ENCODE data around the gene NUCB1. TPM values are rescaled to one million over a fixed set of nuclear protein-coding genes. Genes with fewer than 3 reads are reported as not detected.
A peak's percentile ranks its signal among the peaks of the same experiment; 100 is the strongest.

The NUCB1 gene
- total and polyA plus RNA-seq, 9 of the 15 experiments (the other 6 are each of a cell fraction or from before 2014, with no cell fraction given), result 3.1 to 153 (median 71.7) TPM

GRCh38 chr19:48872182-48872883 is 27.8 kb upstream of the NUCB1 start, which contains the start of gene PPP1R15A (continued):
- TF ChIP-seq, protein P1, sequence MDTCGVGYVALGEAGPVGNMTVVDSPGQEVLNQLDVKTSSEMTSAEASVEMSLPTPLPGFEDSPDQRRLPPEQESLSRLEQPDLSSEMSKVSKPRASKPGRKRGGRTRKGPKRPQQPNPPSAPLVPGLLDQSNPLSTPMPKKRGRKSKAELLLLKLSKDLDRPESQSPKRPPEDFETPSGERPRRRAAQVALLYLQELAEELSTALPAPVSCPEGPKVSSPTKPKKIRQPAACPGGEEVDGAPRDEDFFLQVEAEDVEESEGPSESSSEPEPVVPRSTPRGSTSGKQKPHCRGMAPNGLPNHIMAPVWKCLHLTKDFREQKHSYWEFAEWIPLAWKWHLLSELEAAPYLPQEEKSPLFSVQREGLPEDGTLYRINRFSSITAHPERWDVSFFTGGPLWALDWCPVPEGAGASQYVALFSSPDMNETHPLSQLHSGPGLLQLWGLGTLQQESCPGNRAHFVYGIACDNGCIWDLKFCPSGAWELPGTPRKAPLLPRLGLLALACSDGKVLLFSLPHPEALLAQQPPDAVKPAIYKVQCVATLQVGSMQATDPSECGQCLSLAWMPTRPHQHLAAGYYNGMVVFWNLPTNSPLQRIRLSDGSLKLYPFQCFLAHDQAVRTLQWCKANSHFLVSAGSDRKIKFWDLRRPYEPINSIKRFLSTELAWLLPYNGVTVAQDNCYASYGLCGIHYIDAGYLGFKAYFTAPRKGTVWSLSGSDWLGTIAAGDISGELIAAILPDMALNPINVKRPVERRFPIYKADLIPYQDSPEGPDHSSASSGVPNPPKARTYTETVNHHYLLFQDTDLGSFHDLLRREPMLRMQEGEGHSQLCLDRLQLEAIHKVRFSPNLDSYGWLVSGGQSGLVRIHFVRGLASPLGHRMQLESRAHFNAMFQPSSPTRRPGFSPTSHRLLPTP (IDR thresholded peaks at IDR 0.05; ENCODE audit: borderline replicate concordance, extremely low read depth, insufficient read length), result no peak
- TF ChIP-seq, protein P2, sequence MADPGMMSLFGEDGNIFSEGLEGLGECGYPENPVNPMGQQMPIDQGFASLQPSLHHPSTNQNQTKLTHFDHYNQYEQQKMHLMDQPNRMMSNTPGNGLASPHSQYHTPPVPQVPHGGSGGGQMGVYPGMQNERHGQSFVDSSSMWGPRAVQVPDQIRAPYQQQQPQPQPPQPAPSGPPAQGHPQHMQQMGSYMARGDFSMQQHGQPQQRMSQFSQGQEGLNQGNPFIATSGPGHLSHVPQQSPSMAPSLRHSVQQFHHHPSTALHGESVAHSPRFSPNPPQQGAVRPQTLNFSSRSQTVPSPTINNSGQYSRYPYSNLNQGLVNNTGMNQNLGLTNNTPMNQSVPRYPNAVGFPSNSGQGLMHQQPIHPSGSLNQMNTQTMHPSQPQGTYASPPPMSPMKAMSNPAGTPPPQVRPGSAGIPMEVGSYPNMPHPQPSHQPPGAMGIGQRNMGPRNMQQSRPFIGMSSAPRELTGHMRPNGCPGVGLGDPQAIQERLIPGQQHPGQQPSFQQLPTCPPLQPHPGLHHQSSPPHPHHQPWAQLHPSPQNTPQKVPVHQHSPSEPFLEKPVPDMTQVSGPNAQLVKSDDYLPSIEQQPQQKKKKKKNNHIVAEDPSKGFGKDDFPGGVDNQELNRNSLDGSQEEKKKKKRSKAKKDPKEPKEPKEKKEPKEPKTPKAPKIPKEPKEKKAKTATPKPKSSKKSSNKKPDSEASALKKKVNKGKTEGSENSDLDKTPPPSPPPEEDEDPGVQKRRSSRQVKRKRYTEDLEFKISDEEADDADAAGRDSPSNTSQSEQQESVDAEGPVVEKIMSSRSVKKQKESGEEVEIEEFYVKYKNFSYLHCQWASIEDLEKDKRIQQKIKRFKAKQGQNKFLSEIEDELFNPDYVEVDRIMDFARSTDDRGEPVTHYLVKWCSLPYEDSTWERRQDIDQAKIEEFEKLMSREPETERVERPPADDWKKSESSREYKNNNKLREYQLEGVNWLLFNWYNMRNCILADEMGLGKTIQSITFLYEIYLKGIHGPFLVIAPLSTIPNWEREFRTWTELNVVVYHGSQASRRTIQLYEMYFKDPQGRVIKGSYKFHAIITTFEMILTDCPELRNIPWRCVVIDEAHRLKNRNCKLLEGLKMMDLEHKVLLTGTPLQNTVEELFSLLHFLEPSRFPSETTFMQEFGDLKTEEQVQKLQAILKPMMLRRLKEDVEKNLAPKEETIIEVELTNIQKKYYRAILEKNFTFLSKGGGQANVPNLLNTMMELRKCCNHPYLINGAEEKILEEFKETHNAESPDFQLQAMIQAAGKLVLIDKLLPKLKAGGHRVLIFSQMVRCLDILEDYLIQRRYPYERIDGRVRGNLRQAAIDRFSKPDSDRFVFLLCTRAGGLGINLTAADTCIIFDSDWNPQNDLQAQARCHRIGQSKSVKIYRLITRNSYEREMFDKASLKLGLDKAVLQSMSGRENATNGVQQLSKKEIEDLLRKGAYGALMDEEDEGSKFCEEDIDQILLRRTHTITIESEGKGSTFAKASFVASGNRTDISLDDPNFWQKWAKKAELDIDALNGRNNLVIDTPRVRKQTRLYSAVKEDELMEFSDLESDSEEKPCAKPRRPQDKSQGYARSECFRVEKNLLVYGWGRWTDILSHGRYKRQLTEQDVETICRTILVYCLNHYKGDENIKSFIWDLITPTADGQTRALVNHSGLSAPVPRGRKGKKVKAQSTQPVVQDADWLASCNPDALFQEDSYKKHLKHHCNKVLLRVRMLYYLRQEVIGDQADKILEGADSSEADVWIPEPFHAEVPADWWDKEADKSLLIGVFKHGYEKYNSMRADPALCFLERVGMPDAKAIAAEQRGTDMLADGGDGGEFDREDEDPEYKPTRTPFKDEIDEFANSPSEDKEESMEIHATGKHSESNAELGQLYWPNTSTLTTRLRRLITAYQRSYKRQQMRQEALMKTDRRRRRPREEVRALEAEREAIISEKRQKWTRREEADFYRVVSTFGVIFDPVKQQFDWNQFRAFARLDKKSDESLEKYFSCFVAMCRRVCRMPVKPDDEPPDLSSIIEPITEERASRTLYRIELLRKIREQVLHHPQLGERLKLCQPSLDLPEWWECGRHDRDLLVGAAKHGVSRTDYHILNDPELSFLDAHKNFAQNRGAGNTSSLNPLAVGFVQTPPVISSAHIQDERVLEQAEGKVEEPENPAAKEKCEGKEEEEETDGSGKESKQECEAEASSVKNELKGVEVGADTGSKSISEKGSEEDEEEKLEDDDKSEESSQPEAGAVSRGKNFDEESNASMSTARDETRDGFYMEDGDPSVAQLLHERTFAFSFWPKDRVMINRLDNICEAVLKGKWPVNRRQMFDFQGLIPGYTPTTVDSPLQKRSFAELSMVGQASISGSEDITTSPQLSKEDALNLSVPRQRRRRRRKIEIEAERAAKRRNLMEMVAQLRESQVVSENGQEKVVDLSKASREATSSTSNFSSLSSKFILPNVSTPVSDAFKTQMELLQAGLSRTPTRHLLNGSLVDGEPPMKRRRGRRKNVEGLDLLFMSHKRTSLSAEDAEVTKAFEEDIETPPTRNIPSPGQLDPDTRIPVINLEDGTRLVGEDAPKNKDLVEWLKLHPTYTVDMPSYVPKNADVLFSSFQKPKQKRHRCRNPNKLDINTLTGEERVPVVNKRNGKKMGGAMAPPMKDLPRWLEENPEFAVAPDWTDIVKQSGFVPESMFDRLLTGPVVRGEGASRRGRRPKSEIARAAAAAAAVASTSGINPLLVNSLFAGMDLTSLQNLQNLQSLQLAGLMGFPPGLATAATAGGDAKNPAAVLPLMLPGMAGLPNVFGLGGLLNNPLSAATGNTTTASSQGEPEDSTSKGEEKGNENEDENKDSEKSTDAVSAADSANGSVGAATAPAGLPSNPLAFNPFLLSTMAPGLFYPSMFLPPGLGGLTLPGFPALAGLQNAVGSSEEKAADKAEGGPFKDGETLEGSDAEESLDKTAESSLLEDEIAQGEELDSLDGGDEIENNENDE (IDR thresholded peaks at IDR 0.05; ENCODE audit: low read depth, low read length), result no peak
- TF ChIP-seq ESRRB (CRISPR knock-in tag; IDR thresholded peaks at IDR 0.05; ENCODE audit: borderline replicate concordance) (no peak), ZNF584 (CRISPR knock-in tag; IDR thresholded peaks at IDR 0.05; ENCODE audit: low read depth) (no peak; the same call in 1 of the 2 replicates), GTF2F1 (IDR thresholded peaks at IDR 0.05; ENCODE audit: low read depth, low read length) (peak; percentile 95), MED1 (CRISPR knock-in tag; IDR thresholded peaks at IDR 0.05; ENCODE audit: borderline replicate concordance) (no peak), RAD21 (CRISPR knock-in tag; conservative IDR thresholded peaks at IDR 0.05 in 1 of 2, IDR thresholded peaks at IDR 0.05 in 1 of 2) (peak; percentile 27 to 41)
